ENCODE data around the gene SLC28A1. TPM values are rescaled to one million over a fixed set of nuclear protein-coding genes. Genes with fewer than 3 reads are reported as not detected.

Gene SLC28A1
- total and polyA plus RNA-seq, 2 of the 4 experiments (the other 2 are of a cell fraction): not detected

GRCh38 chr15:84949845-84950569, 65.5 kb downstream of the SLC28A1 start (continued):
- TF ChIP-seq RCOR1 (IDR thresholded peaks at IDR 0.05; ENCODE audit: insufficient replicate concordance, low read length): no peak
- TF ChIP-seq MAFK (IDR thresholded peaks at IDR 0.05; ENCODE audit: low read depth, low read length): no peak
- no peak for TF ChIP-seq ELK1 (IDR thresholded peaks at IDR 0.05; ENCODE audit: borderline replicate concordance, low read depth, low read length)
